GM21360 (cell line): ENCODE measurements around the gene LCMT2.

Experiments
- ATAC-seq: cut with Tn5 transposase; IDR thresholded peaks from one replicate; pipeline ENCODE4 v1.9.1; 2021; ENCODE audit warnings: mild to moderate bottlenecking, moderate library complexity; ENCODE audit not compliant: unreplicated experiment

Gene LCMT2

GRCh38 chr15:43329960-43330779 lies at the start of gene LCMT2:
Gene LCMT2, minus strand, starts transcription at chr15:43330573. Its CDS starts 84 bp downstream, at chr15:43330489.
- peak; percentile 82 for ATAC-seq

GRCh38 chr15:43378601-43379000 lies 48.2 kb upstream of the LCMT2 start:
- ATAC-seq = no peak

- ATAC-seq = no peak
These were observed 45.8 kb upstream of the LCMT2 start for GRCh38 chr15:43376017-43376705.

GRCh38 chr15:43370975-43371974 lies 40.9 kb upstream of the LCMT2 start, which contains the start of the genes TUBGCP4 and ZSCAN29:
Gene TUBGCP4, plus strand, starts transcription at chr15:43371101. Its CDS starts 254 bp downstream, at chr15:43371355.
Gene ZSCAN29, minus strand, starts transcription at chr15:43371043. Its CDS starts 1,130 bp downstream, at chr15:43369913.
- peak; percentile 74 for ATAC-seq

GRCh38 chr15:43370310-43370974 lies 40.1 kb upstream of the LCMT2 start:
- ATAC-seq = peak; percentile 18

GRCh38 chr15:43361313-43361903 lies 31.0 kb upstream of the LCMT2 start:
- ATAC-seq = no peak

- no peak for ATAC-seq
These were observed 30.4 kb upstream of the LCMT2 start for GRCh38 chr15:43360821-43361220.

- no peak for ATAC-seq
These were observed 22.5 kb upstream of the LCMT2 start for GRCh38 chr15:43352693-43353382.

GRCh38 chr15:43347114-43347513 lies 16.7 kb upstream of the LCMT2 start:
- ATAC-seq = no peak

GRCh38 chr15:43346305-43346704 lies 15.9 kb upstream of the LCMT2 start:
- ATAC-seq = no peak

GRCh38 chr15:43330780-43331087 lies 361 bp upstream of the LCMT2 start:
- peak; percentile 16 for ATAC-seq

- no peak for ATAC-seq
These were observed 985 bp downstream of the LCMT2 start for GRCh38 chr15:43329217-43329959.

- no peak for ATAC-seq
These were observed 5.2 kb downstream of the LCMT2 start for GRCh38 chr15:43325039-43325684.

GRCh38 chr15:43318990-43319771 lies 11.2 kb downstream of the LCMT2 start:
- no peak for ATAC-seq

GRCh38 chr15:43317566-43318184 lies 12.7 kb downstream of the LCMT2 start:
- no peak for ATAC-seq

GRCh38 chr15:43316971-43317346 lies 13.4 kb downstream of the LCMT2 start:
- ATAC-seq = no peak
